ENCODE results near the gene AKIP1.
A peak's percentile ranks its signal among the peaks of the same experiment; 100 is the strongest.

The AKIP1 gene

GRCh38 chr11:8911029-8911823 is at the start of gene AKIP1:
Gene AKIP1 (plus strand): TSS chr11:8911189. CDS start chr11:8911450, 261 bp downstream.
- TF ChIP-seq POLR2A (IDR thresholded peaks at IDR 0.05; ENCODE audit: extremely low read depth, insufficient read length) (peak; percentile 68), MAX (IDR thresholded peaks at IDR 0.05; ENCODE audit: low read depth, low read length) (no peak)
- H3K4me3 ChIP-seq (ENCODE audit: low read depth, low read length), result peak within 1 kb of the TSS; percentile 82
- peak; percentile 97 for DNase-seq (ENCODE audit: low read depth)

GRCh38 chr11:8863838-8864237 is 47.2 kb upstream of the AKIP1 start:
- no peak overlapping the region for H3K4me3 ChIP-seq (ENCODE audit: low read depth, low read length)
- TF ChIP-seq MYC (IDR thresholded peaks at IDR 0.05; ENCODE audit: low read depth, low read length) (no peak), CTCF (IDR thresholded peaks at IDR 0.05; ENCODE audit: low read depth, low read length) (no peak), MAX (IDR thresholded peaks at IDR 0.05; ENCODE audit: low read depth, low read length) (no peak), POLR2A (IDR thresholded peaks at IDR 0.05; ENCODE audit: extremely low read depth, insufficient read length) (no peak)
- DNase-seq (ENCODE audit: low read depth), result no peak

GRCh38 chr11:8865304-8865703 is 45.7 kb upstream of the AKIP1 start:
- no peak for DNase-seq (ENCODE audit: low read depth)
- TF ChIP-seq POLR2A (IDR thresholded peaks at IDR 0.05; ENCODE audit: extremely low read depth, insufficient read length) (no peak), MYC (IDR thresholded peaks at IDR 0.05; ENCODE audit: low read depth, low read length) (no peak), CTCF (IDR thresholded peaks at IDR 0.05; ENCODE audit: low read depth, low read length) (no peak), MAX (IDR thresholded peaks at IDR 0.05; ENCODE audit: low read depth, low read length) (no peak)
- H3K4me3 ChIP-seq (ENCODE audit: low read depth, low read length), result no peak overlapping the region

- H3K4me3 ChIP-seq (ENCODE audit: low read depth, low read length), result no peak overlapping the region
- TF ChIP-seq MAX (IDR thresholded peaks at IDR 0.05; ENCODE audit: low read depth, low read length), result no peak
- TF ChIP-seq MYC (IDR thresholded peaks at IDR 0.05; ENCODE audit: low read depth, low read length), result no peak
- TF ChIP-seq CTCF (IDR thresholded peaks at IDR 0.05; ENCODE audit: low read depth, low read length), result no peak
- no peak for TF ChIP-seq POLR2A (IDR thresholded peaks at IDR 0.05; ENCODE audit: extremely low read depth, insufficient read length)
- DNase-seq (ENCODE audit: low read depth), result no peak
These were observed 44.0 kb upstream of the AKIP1 start for GRCh38 chr11:8867035-8867434.

- no peak overlapping the region for H3K4me3 ChIP-seq (ENCODE audit: low read depth, low read length)
- DNase-seq (ENCODE audit: low read depth), result peak; percentile 41
- TF ChIP-seq POLR2A (IDR thresholded peaks at IDR 0.05; ENCODE audit: extremely low read depth, insufficient read length) (no peak), MYC (IDR thresholded peaks at IDR 0.05; ENCODE audit: low read depth, low read length) (no peak), MAX (IDR thresholded peaks at IDR 0.05; ENCODE audit: low read depth, low read length) (no peak), CTCF (IDR thresholded peaks at IDR 0.05; ENCODE audit: low read depth, low read length) (no peak)
These were observed 42.9 kb upstream of the AKIP1 start for GRCh38 chr11:8867931-8868631.

All from NB4 (cell line).